Dermis blood vessel endothelial cell (primary cell): Measurements from ENCODE around the gene CD1D. TPM values are rescaled to one million over a fixed set of nuclear protein-coding genes. Genes with fewer than 3 reads are reported as not detected.
"Not testable (repeated sequence)": the region's sequence is repeated elsewhere in the genome, so short reads cannot be mapped to it uniquely, and the experiment has no call there.

Experiments
- DNase-seq: peaks from one replicate; pipeline ENCODE4 v3.0.0; 2010
- total RNA-seq: library from RNA; depleted of rRNA; stranded (reverse); fragments of >200 nt; gene quantifications from 2 replicates; pipeline ENCODE4 v1.2.3, GENCODE V29; 2014

Gene CD1D
- total RNA-seq, 1 donor from 2014 or later, result not detected

GRCh38 chr1:158176849-158177699 is 3.6 kb upstream of the CD1D start:
- DNase-seq, result not testable (repeated sequence)

GRCh38 chr1:158177700-158178450 is 2.8 kb upstream of the CD1D start:
- DNase-seq, result peak; percentile 60

GRCh38 chr1:158179301-158180041 is 1.2 kb upstream of the CD1D start:
- DNase-seq, result no peak

GRCh38 chr1:158181577-158181922 is 855 bp downstream of the CD1D start:
- DNase-seq, result no peak

- DNase-seq, result no peak
Observed at GRCh38 chr1:158185770-158186169, 5.1 kb downstream of the CD1D start.

GRCh38 chr1:158186180-158186579 is 5.5 kb downstream of the CD1D start:
- no peak for DNase-seq

GRCh38 chr1:158188611-158189010 is 7.9 kb downstream of the CD1D start:
- DNase-seq, result no peak

GRCh38 chr1:158189624-158190023 is 8.9 kb downstream of the CD1D start:
- no peak for DNase-seq

- no peak for DNase-seq
Observed at GRCh38 chr1:158191299-158191698, 10.6 kb downstream of the CD1D start.

- DNase-seq, result no peak
Observed at GRCh38 chr1:158196461-158196860, 15.8 kb downstream of the CD1D start.

- no peak for DNase-seq
Observed at GRCh38 chr1:158199849-158200248, 19.2 kb downstream of the CD1D start.

GRCh38 chr1:158200527-158200926 is 19.8 kb downstream of the CD1D start:
- no peak for DNase-seq

- peak; percentile 86 for DNase-seq
Observed at GRCh38 chr1:158203693-158204457, 23.2 kb downstream of the CD1D start.

GRCh38 chr1:158204458-158204827 is 23.7 kb downstream of the CD1D start:
- peak; percentile 22 for DNase-seq

GRCh38 chr1:158208586-158209116 is 28.0 kb downstream of the CD1D start:
- DNase-seq, result no peak

GRCh38 chr1:158212320-158212719 is 31.6 kb downstream of the CD1D start:
- DNase-seq, result no peak

GRCh38 chr1:158223445-158223844 is 42.8 kb downstream of the CD1D start:
- DNase-seq, result not testable (repeated sequence)

GRCh38 chr1:158227904-158228623 is 47.4 kb downstream of the CD1D start:
- no peak for DNase-seq
